ENCODE measurements around the gene DGKE. TPM values are rescaled to one million over a fixed set of nuclear protein-coding genes. Genes with fewer than 3 reads are reported as not detected.

Gene DGKE
- total and polyA plus RNA-seq, 2 of the 13 experiments (the other 11 are each of a cell fraction or from before 2014, with no cell fraction given), result 3.2 to 5.3 TPM

DNA sequence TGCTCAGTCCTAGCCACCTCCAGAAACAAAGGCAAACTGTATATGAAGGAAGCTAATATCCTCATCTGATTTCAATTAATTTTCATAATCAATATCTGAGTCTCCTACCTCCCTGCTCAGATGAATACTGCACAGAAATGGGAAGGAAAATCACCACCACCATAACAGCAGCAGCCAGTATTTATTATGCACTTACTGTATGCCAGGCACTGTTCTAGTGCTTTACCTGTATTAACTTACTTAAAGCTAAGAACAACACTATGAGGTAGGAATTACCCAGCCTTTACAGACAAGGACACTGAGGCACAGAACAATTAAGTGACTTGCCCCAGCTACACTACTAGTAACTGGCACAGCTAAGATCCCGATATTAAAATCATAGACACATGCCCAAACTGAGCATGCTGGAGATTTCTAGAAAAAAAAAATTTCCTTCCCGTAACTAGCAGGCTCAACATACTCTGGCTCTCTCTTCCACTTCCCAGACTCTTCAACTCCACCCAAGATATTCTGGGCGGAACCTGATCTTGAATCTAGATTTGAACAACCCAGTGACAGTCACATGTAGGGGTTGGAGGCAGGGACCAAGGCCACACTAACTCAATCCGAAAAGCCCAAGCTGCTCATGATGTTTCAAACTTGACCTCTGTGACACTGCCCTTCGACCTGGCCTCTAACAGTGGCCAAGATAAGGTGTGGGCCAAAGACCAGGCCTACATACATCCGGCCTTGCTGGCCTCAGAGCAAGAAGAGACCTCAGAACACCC lies 76.0 kb downstream of the DGKE start (continued):
- TF ChIP-seq, protein P1, sequence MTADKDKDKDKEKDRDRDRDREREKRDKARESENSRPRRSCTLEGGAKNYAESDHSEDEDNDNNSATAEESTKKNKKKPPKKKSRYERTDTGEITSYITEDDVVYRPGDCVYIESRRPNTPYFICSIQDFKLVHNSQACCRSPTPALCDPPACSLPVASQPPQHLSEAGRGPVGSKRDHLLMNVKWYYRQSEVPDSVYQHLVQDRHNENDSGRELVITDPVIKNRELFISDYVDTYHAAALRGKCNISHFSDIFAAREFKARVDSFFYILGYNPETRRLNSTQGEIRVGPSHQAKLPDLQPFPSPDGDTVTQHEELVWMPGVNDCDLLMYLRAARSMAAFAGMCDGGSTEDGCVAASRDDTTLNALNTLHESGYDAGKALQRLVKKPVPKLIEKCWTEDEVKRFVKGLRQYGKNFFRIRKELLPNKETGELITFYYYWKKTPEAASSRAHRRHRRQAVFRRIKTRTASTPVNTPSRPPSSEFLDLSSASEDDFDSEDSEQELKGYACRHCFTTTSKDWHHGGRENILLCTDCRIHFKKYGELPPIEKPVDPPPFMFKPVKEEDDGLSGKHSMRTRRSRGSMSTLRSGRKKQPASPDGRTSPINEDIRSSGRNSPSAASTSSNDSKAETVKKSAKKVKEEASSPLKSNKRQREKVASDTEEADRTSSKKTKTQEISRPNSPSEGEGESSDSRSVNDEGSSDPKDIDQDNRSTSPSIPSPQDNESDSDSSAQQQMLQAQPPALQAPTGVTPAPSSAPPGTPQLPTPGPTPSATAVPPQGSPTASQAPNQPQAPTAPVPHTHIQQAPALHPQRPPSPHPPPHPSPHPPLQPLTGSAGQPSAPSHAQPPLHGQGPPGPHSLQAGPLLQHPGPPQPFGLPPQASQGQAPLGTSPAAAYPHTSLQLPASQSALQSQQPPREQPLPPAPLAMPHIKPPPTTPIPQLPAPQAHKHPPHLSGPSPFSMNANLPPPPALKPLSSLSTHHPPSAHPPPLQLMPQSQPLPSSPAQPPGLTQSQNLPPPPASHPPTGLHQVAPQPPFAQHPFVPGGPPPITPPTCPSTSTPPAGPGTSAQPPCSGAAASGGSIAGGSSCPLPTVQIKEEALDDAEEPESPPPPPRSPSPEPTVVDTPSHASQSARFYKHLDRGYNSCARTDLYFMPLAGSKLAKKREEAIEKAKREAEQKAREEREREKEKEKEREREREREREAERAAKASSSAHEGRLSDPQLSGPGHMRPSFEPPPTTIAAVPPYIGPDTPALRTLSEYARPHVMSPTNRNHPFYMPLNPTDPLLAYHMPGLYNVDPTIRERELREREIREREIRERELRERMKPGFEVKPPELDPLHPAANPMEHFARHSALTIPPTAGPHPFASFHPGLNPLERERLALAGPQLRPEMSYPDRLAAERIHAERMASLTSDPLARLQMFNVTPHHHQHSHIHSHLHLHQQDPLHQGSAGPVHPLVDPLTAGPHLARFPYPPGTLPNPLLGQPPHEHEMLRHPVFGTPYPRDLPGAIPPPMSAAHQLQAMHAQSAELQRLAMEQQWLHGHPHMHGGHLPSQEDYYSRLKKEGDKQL (CRISPR knock-in tag; IDR thresholded peaks at IDR 0.05; ENCODE audit: low read depth), result no peak
- TF ChIP-seq HMGA1 (CRISPR knock-in tag; conservative IDR thresholded peaks at IDR 0.05), result no peak
- no peak for TF ChIP-seq ZNF143 (CRISPR knock-in tag; IDR thresholded peaks at IDR 0.05)
- peak; percentile 52; the same call in 1 of the 2 replicates for TF ChIP-seq ZNF547 (CRISPR knock-in tag; IDR thresholded peaks at IDR 0.05)
- TF ChIP-seq, protein P2, sequence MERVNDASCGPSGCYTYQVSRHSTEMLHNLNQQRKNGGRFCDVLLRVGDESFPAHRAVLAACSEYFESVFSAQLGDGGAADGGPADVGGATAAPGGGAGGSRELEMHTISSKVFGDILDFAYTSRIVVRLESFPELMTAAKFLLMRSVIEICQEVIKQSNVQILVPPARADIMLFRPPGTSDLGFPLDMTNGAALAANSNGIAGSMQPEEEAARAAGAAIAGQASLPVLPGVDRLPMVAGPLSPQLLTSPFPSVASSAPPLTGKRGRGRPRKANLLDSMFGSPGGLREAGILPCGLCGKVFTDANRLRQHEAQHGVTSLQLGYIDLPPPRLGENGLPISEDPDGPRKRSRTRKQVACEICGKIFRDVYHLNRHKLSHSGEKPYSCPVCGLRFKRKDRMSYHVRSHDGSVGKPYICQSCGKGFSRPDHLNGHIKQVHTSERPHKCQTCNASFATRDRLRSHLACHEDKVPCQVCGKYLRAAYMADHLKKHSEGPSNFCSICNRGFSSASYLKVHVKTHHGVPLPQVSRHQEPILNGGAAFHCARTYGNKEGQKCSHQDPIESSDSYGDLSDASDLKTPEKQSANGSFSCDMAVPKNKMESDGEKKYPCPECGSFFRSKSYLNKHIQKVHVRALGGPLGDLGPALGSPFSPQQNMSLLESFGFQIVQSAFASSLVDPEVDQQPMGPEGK (CRISPR knock-in tag; IDR thresholded peaks at IDR 0.05), result peak; percentile 48; the same call in 1 of the 2 replicates
- TF ChIP-seq SMARCE1 (IDR thresholded peaks at IDR 0.05; ENCODE audit: borderline replicate concordance), result no peak
- peak; percentile 77 for TF ChIP-seq ZFY (CRISPR knock-in tag; IDR thresholded peaks at IDR 0.05)
- TF ChIP-seq ZNF75D (CRISPR knock-in tag; IDR thresholded peaks at IDR 0.05; ENCODE audit: borderline replicate concordance), result no peak
- peak; percentile 92 for TF ChIP-seq NR2C2 (CRISPR knock-in tag; IDR thresholded peaks at IDR 0.05; ENCODE audit: borderline replicate concordance)
- TF ChIP-seq, protein P3, sequence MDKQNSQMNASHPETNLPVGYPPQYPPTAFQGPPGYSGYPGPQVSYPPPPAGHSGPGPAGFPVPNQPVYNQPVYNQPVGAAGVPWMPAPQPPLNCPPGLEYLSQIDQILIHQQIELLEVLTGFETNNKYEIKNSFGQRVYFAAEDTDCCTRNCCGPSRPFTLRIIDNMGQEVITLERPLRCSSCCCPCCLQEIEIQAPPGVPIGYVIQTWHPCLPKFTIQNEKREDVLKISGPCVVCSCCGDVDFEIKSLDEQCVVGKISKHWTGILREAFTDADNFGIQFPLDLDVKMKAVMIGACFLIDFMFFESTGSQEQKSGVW (CRISPR knock-in tag; IDR thresholded peaks at IDR 0.05; ENCODE audit: borderline replicate concordance), result no peak
- TF ChIP-seq, protein P4, sequence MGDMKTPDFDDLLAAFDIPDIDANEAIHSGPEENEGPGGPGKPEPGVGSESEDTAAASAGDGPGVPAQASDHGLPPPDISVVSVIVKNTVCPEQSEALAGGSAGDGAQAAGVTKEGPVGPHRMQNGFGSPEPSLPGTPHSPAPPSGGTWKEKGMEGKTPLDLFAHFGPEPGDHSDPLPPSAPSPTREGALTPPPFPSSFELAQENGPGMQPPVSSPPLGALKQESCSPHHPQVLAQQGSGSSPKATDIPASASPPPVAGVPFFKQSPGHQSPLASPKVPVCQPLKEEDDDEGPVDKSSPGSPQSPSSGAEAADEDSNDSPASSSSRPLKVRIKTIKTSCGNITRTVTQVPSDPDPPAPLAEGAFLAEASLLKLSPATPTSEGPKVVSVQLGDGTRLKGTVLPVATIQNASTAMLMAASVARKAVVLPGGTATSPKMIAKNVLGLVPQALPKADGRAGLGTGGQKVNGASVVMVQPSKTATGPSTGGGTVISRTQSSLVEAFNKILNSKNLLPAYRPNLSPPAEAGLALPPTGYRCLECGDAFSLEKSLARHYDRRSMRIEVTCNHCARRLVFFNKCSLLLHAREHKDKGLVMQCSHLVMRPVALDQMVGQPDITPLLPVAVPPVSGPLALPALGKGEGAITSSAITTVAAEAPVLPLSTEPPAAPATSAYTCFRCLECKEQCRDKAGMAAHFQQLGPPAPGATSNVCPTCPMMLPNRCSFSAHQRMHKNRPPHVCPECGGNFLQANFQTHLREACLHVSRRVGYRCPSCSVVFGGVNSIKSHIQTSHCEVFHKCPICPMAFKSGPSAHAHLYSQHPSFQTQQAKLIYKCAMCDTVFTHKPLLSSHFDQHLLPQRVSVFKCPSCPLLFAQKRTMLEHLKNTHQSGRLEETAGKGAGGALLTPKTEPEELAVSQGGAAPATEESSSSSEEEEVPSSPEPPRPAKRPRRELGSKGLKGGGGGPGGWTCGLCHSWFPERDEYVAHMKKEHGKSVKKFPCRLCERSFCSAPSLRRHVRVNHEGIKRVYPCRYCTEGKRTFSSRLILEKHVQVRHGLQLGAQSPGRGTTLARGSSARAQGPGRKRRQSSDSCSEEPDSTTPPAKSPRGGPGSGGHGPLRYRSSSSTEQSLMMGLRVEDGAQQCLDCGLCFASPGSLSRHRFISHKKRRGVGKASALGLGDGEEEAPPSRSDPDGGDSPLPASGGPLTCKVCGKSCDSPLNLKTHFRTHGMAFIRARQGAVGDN (CRISPR knock-in tag; IDR thresholded peaks at IDR 0.05), result peak; percentile 64; the same call in 1 of the 2 replicates
- no peak for TF ChIP-seq ZNF432 (CRISPR knock-in tag; IDR thresholded peaks at IDR 0.05; ENCODE audit: borderline replicate concordance)

Data from HepG2 (cell line).